ENCODE measurements around the gene MSH6.

Gene MSH6, protein sequence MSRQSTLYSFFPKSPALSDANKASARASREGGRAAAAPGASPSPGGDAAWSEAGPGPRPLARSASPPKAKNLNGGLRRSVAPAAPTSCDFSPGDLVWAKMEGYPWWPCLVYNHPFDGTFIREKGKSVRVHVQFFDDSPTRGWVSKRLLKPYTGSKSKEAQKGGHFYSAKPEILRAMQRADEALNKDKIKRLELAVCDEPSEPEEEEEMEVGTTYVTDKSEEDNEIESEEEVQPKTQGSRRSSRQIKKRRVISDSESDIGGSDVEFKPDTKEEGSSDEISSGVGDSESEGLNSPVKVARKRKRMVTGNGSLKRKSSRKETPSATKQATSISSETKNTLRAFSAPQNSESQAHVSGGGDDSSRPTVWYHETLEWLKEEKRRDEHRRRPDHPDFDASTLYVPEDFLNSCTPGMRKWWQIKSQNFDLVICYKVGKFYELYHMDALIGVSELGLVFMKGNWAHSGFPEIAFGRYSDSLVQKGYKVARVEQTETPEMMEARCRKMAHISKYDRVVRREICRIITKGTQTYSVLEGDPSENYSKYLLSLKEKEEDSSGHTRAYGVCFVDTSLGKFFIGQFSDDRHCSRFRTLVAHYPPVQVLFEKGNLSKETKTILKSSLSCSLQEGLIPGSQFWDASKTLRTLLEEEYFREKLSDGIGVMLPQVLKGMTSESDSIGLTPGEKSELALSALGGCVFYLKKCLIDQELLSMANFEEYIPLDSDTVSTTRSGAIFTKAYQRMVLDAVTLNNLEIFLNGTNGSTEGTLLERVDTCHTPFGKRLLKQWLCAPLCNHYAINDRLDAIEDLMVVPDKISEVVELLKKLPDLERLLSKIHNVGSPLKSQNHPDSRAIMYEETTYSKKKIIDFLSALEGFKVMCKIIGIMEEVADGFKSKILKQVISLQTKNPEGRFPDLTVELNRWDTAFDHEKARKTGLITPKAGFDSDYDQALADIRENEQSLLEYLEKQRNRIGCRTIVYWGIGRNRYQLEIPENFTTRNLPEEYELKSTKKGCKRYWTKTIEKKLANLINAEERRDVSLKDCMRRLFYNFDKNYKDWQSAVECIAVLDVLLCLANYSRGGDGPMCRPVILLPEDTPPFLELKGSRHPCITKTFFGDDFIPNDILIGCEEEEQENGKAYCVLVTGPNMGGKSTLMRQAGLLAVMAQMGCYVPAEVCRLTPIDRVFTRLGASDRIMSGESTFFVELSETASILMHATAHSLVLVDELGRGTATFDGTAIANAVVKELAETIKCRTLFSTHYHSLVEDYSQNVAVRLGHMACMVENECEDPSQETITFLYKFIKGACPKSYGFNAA (N-terminal part only)

DNA sequence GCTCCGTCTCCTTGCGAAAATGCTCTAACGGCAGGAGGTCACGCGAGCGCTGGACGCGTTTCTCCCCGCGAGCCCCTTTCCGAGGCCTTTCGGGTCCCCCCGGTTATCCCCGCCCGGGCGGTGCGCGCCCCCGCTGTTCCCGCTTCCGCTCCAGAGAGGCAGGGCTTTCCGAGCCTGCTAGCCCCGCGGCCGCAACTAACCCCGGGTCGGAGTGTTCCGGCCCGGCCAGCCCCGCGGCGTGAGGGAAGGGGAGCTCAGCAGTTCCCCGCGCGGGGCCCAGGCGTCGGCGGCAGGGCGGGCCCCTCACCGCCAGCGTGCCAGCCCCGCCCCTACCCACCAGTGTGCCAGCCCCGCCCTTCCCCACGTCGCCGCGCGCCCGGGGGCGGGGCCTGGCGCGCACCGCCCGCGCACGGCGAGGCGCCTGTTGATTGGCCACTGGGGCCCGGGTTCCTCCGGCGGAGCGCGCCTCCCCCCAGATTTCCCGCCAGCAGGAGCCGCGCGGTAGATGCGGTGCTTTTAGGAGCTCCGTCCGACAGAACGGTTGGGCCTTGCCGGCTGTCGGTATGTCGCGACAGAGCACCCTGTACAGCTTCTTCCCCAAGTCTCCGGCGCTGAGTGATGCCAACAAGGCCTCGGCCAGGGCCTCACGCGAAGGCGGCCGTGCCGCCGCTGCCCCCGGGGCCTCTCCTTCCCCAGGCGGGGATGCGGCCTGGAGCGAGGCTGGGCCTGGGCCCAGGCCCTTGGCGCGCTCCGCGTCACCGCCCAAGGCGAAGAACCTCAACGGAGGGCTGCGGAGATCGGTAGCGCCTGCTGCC is at the start of gene MSH6:
Gene MSH6, plus strand, starts transcription at position 475 of the 815 bp plus-strand sequence. Its CDS starts 89 bp downstream, at position 564.
- peak; percentile 90 for DNase-seq

DNA sequence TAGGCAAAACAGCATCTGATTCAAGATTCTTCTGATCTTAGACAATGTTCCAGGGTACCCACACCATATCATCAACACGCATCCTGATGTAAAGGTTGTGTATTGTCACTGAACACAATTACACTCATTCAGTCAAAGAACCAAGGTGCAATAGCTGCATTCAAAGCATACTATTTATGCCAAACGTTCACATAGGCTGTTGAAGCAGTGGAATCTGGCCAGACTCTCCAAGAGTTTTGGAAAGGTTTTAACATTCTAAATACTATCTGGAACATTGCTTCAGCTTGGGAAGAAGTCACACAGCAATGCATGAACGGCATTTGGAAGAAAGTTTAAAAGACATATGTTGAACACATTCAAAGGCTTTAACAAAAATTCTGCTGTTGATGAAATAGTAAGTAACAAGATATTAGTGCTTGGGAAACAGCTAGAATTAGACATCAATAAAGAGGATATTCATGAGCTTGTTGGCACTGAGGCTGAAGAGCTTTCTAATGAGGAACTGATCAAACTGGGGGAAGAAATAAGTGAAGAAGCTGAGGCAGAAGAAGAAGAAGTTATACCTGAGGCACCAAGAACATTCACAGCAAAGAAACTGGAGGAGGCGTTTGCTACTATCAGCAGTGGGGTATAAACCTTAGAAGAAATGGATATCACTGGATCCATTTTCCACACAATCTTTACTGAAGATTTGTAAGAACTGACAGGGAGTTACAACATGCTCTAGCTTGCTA is 47.6 kb upstream of the MSH6 start:
- DNase-seq = no peak

DNA sequence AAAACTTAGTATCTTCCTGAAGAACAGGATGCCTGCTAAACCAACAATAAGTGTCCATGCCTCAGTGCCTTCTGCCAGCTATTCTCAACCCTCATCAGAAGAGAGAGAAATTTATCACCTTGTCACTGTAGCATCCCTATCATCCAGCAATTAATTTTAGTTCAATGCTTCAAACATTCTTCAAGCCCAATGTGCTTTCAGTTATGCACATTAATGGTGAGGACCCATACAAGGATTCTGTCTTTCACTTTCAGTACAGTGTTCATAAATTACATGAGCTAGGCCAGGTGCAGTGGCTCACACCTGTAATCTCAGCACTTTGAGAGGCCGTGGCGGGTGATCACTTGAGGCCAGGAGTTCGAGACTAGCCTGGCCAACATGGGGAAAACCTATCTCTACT is 47.0 kb upstream of the MSH6 start:
- no peak for DNase-seq

DNA sequence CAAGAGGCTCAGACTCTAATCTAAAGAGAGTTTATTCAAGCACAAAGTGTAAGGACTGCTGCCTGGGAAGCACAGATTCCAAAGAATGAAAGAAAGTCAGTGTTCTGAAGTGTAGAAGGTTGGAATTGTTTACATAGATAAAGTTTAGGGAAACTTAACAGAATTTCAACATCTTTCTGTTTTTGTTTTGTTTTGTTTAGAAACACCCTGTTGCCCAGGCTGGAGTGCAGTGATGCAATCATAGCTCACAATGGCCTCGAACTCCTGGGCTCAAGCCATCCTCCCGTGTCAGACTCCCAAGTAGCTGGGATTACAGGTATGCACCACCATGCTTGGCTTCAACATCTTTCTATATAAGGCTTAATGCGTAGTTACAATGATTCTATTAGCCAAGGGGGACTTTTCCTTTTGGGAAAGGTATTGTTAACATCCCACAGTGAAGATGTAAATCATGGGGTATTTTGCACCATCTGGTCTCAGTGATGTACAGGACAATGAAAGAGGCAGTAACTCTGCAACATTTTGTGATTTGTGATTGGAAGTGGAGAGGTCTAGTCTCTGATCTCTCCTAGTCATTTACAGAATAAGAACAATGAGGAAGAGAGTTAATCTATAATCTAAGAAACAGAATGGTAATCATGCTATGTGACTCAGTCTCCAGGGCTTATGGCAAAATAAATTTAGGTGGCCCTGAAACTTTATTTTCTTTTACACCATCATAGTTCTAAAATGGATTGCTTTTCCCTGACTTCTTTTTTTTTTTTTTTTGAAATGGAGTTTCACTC is 45.6 kb upstream of the MSH6 start:
- no peak for DNase-seq

DNA sequence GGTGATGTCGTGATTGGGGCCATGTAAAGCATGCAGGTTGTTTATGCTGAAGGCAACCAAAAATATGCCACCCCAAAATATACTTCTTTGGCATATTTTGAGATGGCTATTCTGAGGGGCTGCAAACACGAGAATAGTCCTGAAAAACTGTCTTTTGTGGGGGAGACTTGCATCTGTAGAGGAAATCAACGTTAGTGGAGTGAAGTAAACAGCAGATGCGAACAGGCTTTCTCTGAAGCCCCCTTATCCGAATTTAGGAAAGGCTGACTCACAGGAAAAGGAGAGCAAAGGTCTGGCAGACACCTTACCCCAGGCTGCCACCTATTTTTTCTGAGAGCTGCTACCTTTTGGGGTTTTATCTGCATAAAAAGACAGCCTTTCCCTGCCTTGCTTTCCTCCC is 44.6 kb upstream of the MSH6 start:
- DNase-seq = no peak

DNA sequence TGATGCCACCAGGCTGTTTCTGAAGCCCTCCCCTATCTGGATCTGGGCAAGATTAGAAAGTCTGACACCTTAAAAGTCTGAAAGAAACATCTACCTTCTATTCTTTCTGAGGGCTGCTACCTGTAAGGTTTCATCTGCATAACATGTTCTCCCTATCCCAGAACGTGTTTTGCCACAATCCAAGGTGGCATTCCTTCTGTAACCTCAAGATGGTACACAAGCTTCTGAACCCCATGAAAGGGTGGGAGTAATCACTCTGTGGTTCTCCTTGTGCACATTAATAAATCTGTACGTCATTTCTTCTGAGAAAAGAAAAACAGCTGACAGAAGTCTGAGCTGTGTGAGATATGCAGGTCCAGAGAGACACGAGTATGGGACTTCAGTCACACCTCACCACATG is 41.8 kb upstream of the MSH6 start:
- no peak for DNase-seq

DNA sequence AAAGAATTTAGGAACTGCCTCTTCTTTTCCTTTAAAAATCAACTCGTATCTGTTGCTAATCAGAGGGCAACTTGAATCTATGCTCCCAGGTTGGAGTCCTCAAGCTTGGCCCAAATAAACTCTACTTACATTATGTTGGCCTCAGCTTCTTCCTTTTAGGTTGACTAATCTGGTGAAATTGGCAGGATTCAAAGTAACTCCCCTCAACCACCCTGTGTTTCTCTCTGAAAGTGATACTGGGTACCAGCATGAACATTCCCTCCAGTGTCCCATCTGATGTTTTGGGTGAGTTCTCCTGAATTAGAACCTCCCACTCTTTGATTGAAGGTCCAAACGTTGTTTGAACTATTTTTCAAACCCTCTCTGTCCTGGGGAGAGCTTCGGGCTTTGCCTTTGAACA is 41.3 kb upstream of the MSH6 start:
- no peak for DNase-seq

DNA sequence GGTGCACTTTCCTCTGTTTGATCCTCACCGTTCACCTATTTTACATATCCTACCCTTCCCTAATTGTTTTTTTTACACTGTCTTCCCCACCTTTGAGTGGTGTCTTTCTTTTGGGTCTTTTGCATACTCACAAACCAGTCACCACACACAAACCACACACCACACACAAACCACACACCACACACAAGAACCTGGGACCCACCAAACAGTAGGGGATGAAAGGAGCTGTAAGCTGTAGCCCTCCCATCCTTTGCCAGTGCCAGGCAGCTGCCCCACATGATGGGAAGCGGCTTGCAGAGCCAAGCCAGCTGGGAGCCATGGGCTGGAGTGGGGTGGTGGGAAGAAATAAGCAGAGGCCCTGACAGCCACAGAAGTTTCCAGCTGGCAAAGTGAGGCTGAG is 38.9 kb upstream of the MSH6 start:
- no peak for DNase-seq

DNA sequence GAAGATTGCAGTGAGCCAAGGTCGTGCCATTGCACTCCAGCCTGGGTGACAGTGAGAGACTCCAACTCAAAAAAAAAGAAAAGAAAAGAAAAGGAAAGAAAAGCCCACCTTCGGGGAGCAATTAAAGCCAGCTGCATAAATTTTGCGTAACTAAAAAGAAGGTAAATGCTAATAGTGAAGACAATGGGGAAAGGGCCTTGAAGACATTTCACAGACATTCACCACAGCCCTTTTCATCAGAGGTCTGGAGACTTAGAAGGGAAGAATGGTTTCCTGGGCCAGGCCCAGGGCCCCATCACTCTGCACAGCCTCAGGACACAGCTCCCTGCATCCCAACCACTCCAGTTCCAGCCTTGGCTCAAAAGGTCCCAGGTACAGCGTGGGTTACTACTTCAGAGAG is 35.1 kb upstream of the MSH6 start:
- no peak for DNase-seq

DNA sequence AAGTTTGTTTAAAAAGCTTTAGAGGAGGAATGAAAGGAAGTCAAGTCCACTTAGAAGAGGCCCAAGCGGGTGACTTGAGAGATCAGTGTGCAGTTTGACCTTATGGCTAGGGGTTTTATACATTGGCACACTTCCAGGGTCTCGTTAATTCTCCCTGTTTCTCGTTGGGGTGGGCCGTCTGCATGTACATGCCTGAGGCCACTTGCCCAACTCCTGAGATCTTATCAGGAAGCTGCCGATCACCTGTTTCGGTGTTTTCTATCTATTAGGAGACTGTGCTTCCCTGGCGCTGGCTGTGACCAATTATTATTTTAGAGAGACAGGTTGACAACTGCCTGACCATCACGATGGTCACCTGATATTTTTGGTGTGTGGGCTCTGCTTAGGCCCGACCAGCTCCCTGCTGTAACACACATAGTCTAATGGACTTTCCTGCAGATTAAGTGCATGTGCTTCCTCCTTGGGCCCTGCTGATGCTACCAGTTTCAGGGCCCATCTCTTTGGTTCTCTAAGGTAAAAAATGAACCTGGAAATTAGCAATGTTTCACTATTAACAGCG is 31.0 kb upstream of the MSH6 start:
- DNase-seq = no peak

DNA sequence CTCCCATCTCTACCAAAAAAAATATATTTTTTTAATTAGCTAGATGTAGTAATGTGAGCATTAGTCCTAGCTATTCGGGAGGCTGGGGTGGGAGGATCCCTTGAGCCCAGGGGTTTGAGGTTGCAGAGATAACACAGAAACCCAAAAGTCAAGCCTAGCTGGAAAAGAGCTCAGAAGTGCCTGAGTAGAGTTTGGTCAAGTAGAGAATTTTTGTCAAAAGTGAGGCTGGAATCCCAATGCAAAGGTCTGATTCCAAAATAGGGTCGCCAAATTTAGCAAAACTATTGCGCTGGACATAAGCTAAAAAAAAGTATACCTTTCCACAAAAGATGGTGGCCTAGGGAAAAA is 15.5 kb upstream of the MSH6 start:
- DNase-seq = no peak

DNA sequence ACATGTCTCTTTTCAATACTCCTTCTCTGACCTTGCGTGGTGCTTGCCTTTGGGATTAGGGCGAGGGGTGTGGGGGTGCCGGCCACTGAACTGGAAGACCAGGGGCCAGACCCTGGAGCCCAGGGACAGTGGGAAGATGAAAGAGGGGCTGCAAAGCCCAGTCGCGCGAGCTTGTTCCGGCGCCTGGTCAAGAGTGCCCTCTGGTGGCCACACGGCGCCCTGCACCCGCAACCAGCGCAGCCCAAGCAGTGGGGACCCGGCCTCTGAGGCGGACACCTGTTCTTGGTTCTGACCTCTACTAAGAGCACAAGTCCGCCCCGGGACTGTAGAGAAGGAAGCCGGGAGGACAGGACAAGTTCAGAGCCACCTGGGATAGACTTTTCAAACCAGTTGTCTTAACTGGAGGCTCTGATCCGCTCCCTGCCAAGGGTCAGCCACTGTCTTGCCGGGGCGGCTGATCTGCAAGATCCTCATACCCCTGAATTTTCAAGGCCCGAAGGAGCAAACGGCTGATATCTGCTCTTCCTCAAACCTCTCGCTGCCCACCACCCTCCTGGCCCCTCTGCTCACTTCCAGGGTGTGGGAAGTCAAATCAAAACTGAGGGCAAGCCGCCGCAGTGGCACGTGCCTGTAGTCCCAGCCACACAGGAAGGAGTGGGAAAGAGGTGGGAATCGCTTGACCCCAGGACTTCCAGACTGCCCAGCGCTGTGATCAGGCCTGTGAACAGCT is 14.9 kb upstream of the MSH6 start:
- peak; percentile 29 for DNase-seq

DNA sequence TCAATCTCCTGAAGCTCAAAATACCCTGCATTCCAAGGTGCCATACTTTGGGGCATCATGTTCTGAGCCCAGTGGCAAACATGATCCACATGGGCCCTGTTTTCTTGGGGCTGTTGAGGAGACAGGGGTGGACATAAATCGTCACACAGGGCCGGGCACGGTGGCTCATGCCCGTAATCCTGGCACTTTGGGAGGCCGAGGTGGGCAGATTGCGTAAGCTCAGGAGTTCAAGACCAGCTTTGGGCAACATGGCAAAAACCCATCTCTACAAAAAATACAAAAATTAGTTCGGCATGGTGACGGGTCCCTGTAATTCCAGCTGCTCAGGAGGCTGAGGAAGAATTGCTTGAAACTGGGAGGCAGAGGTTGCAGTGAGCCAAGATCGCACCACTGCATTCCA is 13.6 kb upstream of the MSH6 start:
- DNase-seq = no peak

DNA sequence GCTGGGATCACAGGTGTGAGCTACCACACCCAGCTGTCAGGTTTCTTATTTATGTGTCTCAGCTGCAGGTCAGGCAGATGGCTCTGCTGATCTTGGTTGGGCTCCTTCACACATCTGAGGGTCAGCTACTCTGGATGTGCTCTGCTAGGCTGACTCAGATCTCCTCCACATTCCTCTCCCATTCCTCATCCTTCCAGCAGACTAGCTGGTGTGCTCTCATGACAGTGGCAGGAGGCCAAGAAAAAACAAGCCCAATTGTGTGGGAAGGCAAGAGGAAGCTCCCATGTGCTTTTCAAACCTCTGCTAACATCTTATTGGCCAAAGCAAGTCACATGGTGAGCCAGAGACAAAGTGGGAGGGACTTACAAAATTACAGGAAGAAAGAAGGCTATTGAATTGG is 11.7 kb upstream of the MSH6 start:
- DNase-seq = peak; percentile 86

DNA sequence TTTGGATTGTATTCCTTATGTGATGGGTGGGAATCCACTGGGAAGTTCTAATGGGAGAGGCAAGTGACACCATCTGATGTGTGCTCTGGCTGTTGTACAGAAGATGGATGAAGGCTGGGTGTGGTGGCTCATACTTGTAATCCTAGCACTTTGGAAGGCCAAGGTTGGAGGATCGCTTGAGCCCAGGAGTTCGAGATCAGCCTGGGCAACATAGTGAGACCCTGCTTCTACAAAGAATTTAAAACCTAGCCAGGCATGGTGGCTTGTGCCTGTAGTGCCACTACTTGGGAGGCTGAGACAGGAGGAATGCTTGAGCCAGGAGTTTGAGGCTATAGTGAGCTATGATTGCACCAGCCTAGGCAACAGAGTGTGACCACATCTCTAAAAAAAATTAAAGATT is 10.6 kb upstream of the MSH6 start:
- DNase-seq = no peak

DNA sequence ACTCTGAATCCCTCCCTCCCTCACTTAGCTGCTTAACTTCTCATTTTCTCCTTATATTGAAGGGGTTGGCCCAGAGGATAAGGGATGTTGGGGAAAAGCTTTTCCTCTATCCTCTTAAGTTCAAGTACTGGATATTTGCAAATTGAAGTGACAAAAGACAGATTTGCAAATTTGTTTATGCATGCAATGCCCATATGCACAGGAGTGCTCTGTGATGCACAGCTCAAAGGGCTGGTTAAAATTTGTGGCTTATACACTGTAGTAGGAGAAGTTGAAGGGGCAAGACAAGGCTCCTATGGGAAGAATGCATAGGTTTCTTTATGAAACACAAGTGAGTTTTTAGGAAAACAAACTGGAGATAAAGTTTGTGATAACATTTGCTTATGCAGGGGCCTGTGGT is 8.4 kb upstream of the MSH6 start:
- no peak for DNase-seq

DNA sequence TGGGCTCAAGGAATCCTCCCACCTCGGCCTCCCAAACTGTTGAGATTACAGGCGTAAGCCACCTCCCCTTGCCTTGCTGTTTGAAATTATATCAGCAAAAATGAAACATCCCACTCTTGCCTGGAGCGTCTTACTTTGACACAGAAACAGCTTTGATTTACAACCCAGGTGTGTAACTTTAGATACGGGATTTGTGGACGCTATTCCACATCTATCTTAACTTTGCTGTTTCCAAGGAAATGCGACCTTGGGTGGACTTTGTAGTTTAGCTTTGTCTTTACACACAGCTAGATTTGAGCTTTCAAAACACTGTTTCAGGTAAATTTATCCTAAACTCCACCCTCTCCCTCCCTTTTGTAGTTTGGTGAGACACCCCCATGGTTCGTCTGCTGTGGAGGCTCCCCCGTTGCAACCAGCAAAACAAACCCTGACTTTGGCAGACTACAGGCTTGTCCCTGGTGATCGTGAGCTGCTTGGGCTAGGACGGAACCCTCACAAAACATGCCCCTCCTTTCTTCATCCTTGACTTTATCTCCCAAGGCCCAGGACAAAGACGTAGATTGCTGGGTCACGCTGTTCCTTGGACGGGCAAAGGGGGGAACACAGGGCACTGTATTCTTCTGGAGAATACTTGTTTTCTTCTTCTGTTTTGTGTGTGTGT is 5.5 kb upstream of the MSH6 start:
- no peak for DNase-seq

DNA sequence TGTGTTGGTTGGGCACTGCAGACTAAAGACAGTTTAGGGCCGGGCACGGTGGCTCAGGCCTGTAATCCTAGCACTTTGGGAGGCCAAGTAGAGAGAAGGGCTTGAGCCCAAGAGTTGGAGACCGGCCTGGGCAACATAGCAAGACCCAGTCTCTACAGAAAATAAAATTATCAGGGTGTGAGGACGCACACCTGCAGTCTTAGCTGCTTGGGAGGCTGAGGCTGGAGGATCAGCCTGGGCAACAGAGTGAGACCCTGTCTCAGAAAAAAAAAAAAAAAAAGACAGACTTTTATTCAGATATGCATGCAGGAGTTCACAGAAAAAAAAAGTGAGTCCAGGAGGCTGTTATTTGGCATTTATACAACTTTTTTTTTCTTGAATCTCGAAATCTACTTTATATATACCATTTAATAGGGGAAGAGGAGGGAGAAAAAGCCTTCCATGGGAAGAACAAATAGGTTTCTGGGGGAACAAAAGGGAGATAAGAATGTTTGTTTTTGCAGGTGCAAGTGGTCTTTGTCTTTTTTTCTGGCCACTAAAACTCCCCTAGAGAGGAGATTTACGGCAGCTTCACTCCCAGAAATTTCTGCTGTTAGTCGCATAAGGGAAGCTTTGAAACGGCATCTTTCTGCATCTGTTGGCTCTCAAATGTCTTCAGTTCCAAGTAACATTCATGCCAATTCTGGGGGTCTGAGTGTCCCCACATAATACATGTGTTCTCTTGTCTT is 4.1 kb upstream of the MSH6 start:
- DNase-seq = no peak

DNA sequence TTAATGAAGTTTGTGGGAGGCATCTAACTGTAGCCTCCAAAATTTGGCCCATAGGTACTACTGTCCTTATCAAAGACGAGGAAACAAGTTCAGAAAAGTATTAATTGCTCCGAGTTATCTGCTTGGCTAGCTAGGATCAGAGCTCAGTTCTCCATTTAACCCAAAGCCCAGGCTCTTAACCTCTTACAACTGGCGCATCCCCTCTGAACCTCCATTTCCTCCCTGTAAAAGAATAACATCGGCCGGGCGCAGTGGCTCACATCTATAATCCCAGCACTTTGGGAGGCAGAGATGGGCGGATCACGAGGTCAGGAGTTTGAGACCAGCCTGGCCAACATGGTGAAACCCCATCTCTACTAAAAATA is 3.5 kb upstream of the MSH6 start:
- DNase-seq = no peak
